H1 (cell line): ENCODE measurements around the gene DBP. TPM values are rescaled to one million over a fixed set of nuclear protein-coding genes. Genes with fewer than 3 reads are reported as not detected.

ENCODE experiments used
- ATF3 ChIP-seq: IDR thresholded peaks from 2 replicates; pipeline ENCODE4 v1.6.1; 2011; ENCODE audit warnings: low read depth, mild to moderate bottlenecking, low read length; ENCODE audit not compliant: insufficient read depth
- BACH1 ChIP-seq: IDR thresholded peaks from 2 replicates; pipeline ENCODE4 v1.6.1; 2012; ENCODE audit warnings: low read length, improper control_type of control experiment
- NANOG ChIP-seq: IDR thresholded peaks from 2 replicates; pipeline ENCODE4 v1.6.1; 2011; ENCODE audit warnings: low read length, low read depth, mild to moderate bottlenecking, inconsistent platforms; ENCODE audit not compliant: insufficient read depth, poor library complexity, severe bottlenecking
- SIN3A ChIP-seq, 2 experiments: IDR thresholded peaks in 1 of 2; conservative IDR thresholded peaks in 1 of 2; 2 replicates each; pipeline ENCODE4 v1.6.1; 2011 to 2012; ENCODE audit warnings: low read length in 2 of 2, improper control_type of control experiment in 1 of 2, low read depth in 1 of 2, mild to moderate bottlenecking in 1 of 2
- SUZ12 ChIP-seq: fragments of 200-600 bp; sonication (generic); IDR thresholded peaks from 2 replicates; pipeline ENCODE4 v1.6.1; 2012; ENCODE audit warnings: mild to moderate bottlenecking, inconsistent platforms, low read length, moderate library complexity, mixed read lengths
- polyA plus RNA-seq, 7 experiments: library from polyadenylated mRNA; depleted of rRNA in 3 of 7; stranded (reverse) in 5 of 7; unstranded in 2 of 7; fragments of >200 nt in 5 of 7; fragments of 200-250 nt in 2 of 7; gene quantifications; 1 replicate in 5 of 7; 2 replicates in 1 of 7; 4 replicates in 1 of 7; pipeline versions ENCODE4 v1.2.1 to v1.2.3, GENCODE V29; 2011 to 2013; ENCODE audit warnings: missing spikeins in 2 of 7, mixed read lengths in 2 of 7
- total RNA-seq: library from RNA; stranded (reverse); fragmentation: NEBNext Ultra II Directional; extraction: Animal tissue kit (Norgen Biotek cat#: 25700); gene quantifications from 2 replicates; pipeline ENCODE4 v1.2.1, GENCODE V29; 2021

DBP gene
- total and polyA plus RNA-seq, 2 of the 8 experiments (the other 6 are each of a cell fraction or from before 2014, with no cell fraction given): 7.5 to 8.3 TPM

GRCh38 chr19:48644839-48645619 lies 7.8 kb upstream of the DBP start (continued):
- peak; percentile 50; the same call in 1 of the 2 replicates for TF ChIP-seq ATF3
- 0 out of 2 replicates have a peak, but pooled peaks have one; percentile 34 for TF ChIP-seq BACH1
- no peak for TF ChIP-seq SUZ12
- peak; percentile 35 for TF ChIP-seq NANOG
- peak in 1 of 2 experiments; percentile 77; a peak in 1 of 4 replicates for TF ChIP-seq SIN3A (conservative IDR thresholded peaks at IDR 0.05 in 1 of 2, IDR thresholded peaks at IDR 0.05 in 1 of 2; ENCODE audit: low read depth in 1 of 2, low read length in 2 of 2)
